NT2/D1 (cell line): ENCODE measurements around the gene RWDD4.

Source experiments
- SUZ12 ChIP-seq: IDR thresholded peaks from 2 replicates; pipeline ENCODE4 v1.6.1; 2011; ENCODE audit not compliant: insufficient read length, insufficient read depth; ENCODE audit errors: extremely low read depth
- ZNF274 ChIP-seq: IDR thresholded peaks from 2 replicates; pipeline ENCODE4 v1.6.1; 2011; ENCODE audit warnings: mild to moderate bottlenecking, low read depth, low read length

GRCh38 chr4:183657564-183657963, 1.4 kb downstream of the RWDD4 start:
- no peak for TF ChIP-seq SUZ12
- no peak for TF ChIP-seq ZNF274
